GM13976 (cell line): Measurements from ENCODE around the gene CASZ1.

Experiments used
- DNase-seq: peaks from one replicate; pipeline ENCODE4 v3.0.0; 2012; ENCODE audit warnings: low spot score
- CTCF ChIP-seq: IDR thresholded peaks from 2 replicates; pipeline ENCODE4 v1.5.1; 2012; ENCODE audit warnings: borderline replicate concordance, mild to moderate bottlenecking; ENCODE audit not compliant: insufficient read depth; ENCODE audit errors: extremely low read depth, missing control alignments, control extremely low read depth
- in situ Hi-C: fragments of 300-500 bp; cut with MboI; formaldehyde crosslinking; loops from one replicate; pipeline ENCODE4 v1.12.0; 2022; ENCODE audit warnings: low sequenced_read_pairs, mixed read lengths, inconsistent platforms; ENCODE audit not compliant: unreplicated experiment

CASZ1 gene

GRCh38 chr1:10722803-10723202, 73.6 kb downstream of the CASZ1 start:
- TF ChIP-seq CTCF, result no peak
- no peak for DNase-seq
- in situ Hi-C loops, result no loop called here

- in situ Hi-C loops, result no loop called here
- no peak for DNase-seq
- no peak for TF ChIP-seq CTCF
These were observed 74.8 kb downstream of the CASZ1 start for GRCh38 chr1:10721381-10722321.

DNA sequence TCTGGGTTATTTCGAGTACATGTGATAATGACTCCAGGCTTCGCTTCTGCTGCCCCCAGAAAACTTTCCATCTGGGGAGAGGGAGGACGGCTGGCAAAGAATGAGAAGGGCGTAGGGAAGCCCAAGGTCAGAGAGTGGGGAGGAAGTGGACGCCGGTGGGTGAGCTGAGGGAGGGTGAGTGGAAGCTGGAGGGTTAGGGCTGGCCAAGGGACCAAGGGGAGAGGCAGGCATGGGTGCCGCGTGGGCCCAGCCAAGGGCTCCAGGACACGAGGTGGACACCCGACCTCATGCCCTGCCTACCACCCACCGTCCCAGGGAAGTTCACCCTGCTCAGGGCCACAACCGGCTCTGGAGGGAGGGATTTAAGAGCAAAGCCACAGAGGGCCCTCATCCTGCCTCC, 75.8 kb downstream of the CASZ1 start:
- DNase-seq, result no peak
- in situ Hi-C loops, result no loop called here
- TF ChIP-seq CTCF, result no peak

DNA sequence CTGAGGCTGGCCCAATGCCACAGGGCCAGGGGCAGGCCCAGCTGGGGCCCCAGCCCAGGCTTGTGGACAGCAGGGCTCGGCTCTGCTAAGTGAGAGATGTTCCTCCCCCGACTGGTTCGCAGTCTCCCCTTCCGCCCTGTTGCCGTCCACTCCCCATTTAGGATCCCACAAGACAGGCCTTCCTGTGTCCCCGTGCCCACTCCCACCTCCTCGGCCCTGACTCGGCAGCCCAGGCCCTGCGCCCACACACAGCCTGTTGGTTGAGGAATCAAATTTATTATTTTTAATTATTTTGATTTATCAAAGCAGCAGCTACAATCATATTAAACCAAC, 78.4 kb downstream of the CASZ1 start:
- no peak for TF ChIP-seq CTCF
- in situ Hi-C loops, result no loop called here
- no peak for DNase-seq

DNA sequence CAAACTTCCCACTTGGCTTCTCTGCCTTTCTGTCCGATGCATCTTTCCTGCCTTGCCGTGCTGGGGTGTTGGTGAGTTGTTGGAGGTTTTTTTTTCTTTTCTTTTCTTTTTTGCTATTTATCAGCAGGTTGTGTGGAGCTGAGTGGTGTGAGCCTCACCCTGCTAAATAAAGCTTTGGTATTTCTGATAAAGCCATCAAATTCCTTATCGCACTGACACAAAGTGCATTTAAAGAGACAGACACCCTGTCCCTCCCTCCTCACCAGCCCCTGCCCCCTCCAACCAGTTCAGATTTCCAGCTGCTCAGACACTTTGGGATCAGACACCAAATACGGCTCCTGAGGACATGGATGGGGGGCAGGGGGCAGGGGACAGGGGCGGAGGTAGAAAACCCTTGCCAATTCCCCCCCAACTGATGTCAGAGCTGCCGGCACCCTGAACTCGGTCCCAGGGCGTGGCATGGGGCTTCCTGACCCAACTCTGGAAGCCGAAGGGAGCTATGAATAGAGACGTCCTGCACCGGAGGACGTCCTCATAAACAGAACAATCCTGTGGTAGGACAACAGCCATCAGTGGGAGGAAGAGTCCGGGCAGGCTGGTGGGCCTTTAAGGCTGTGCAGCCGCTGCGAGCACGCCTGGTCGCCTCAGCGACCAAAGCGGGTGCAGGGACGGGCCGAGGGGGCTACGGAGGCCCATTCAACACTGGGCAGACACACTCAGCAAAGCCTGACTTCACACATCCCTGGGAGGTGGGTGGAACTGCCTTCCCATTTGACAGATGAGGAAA, 79.0 kb downstream of the CASZ1 start:
- no peak for TF ChIP-seq CTCF
- DNase-seq, result no peak
- in situ Hi-C loops, result no loop called here

- DNase-seq, result no peak
- in situ Hi-C loops, result no loop called here
- no peak for TF ChIP-seq CTCF
These were observed 79.6 kb downstream of the CASZ1 start for GRCh38 chr1:10716840-10717239.
